Gastrocnemius medialis (tissue), 4 donors: ENCODE results near the gene RBM6.

Experiments used
- CTCF ChIP-seq, 5 experiments: fragments of 450-650 bp in 3 of 5; fragments of 200-600 bp in 2 of 5; sonication (generic) in 2 of 5; IDR thresholded peaks in 4 of 5; conservative IDR thresholded peaks in 1 of 5; 1 replicate in 4 of 5; 2 replicates in 1 of 5; pipeline ENCODE4 v1.5.1; 2016 to 2019; ENCODE audit warnings: antibody characterized with exemption in 5 of 5, mild to moderate bottlenecking in 3 of 5, moderate library complexity in 3 of 5
- POLR2A ChIP-seq, 2 donors: fragments of 450-650 bp; IDR thresholded peaks; one replicate each; pipeline ENCODE4 v1.6.1; 2017; ENCODE audit warnings: antibody characterized with exemption in 2 of 2, mild to moderate bottlenecking in 2 of 2, moderate library complexity in 2 of 2

DNA sequence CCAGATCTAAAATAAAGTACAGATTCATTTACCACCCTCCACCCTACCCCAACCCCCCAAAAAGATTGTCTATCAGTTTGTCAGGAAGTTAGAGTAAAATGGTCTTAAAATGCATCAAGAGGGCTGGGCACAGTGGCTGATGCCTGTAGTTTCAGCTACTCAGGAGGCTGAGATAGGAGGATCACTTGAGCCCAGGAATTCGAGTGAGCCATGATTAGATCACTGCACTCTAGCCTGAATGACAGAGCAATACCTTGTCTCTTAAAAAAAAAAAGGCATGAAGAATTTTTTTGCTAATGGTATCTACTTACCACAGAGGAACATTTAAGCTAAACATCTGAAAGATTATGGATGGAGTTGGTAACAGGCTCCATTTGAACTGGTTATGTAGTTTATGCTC is 71.0 kb downstream of the RBM6 start:
- TF ChIP-seq CTCF (IDR thresholded peaks at IDR 0.05 in 4 of 5, conservative IDR thresholded peaks at IDR 0.05 in 1 of 5), result no peak
- no peak for TF ChIP-seq POLR2A (IDR thresholded peaks at IDR 0.05)
